Prostate gland (tissue), 2 donors: ENCODE results near the gene RAB5IF. TPM values are rescaled to one million over a fixed set of nuclear protein-coding genes. Genes with fewer than 3 reads are reported as not detected.
A peak's percentile ranks its signal among the peaks of the same experiment; 100 is the strongest.
"Not testable (repeated sequence)": the region's sequence is repeated elsewhere in the genome, so short reads cannot be mapped to it uniquely, and the experiment has no call there.

Experiments used
- DNase-seq: peaks from one replicate; pipeline ENCODE4 v3.0.0-alpha.2; 2019; ENCODE audit warnings: low spot score
- H3K27ac ChIP-seq, 2 donors: fragments of 200-600 bp; sonication (generic); 2 replicates each; pipeline ENCODE4 v1.5.1; 2017 to 2019
- H3K27me3 ChIP-seq: fragments of 200-600 bp; sonication (generic); replicated peaks from 2 replicates; pipeline ENCODE4 v1.5.1; 2019; ENCODE audit not compliant: insufficient read depth
- H3K36me3 ChIP-seq, 2 donors: fragments of 200-600 bp; sonication (generic); 1 replicate in 1 of 2; 2 replicates in 1 of 2; pipeline versions ENCODE4 v1.5.1 to v1.8.1; 2017 to 2019
- H3K4me1 ChIP-seq: fragments of 200-600 bp; sonication (generic); replicated peaks from 2 replicates; pipeline ENCODE4 v1.5.1; 2019
- H3K4me3 ChIP-seq, 2 donors: fragments of 200-600 bp; sonication (generic); 2 replicates each; pipeline ENCODE4 v1.5.1; 2017 to 2019
- H3K9me3 ChIP-seq: fragments of 200-600 bp; sonication (generic); 2 replicates; pipeline ENCODE4 v1.5.1; 2017
- POLR2A ChIP-seq: fragments of 450-650 bp; IDR thresholded peaks from one replicate; pipeline ENCODE4 v1.6.1; 2016; ENCODE audit warnings: antibody characterized with exemption, mild to moderate bottlenecking
- POLR2AphosphoS5 ChIP-seq: sonication (generic); formaldehyde crosslinking; IDR thresholded peaks from one replicate; pipeline ENCODE4 v1.6.1; 2017; ENCODE audit warnings: antibody characterized with exemption
- WGBS: methylation state at CpG from one replicate; pipeline ENCODE4 v1.1.5; 2018; 5-methylcytosine and 5-hydroxymethylcytosine counted together
- intact Hi-C: fragments of 100-400 bp; cut with DNase I; formaldehyde crosslinking; loops from one replicate; pipeline ENCODE4 v1.14.2; 2022
- total RNA-seq, 2 donors: library from RNA; depleted of rRNA; stranded (reverse); fragments of >200 nt; gene quantifications; one replicate each; pipeline ENCODE4 v1.1.0, GENCODE V29; 2016
- TF ChIP-seq, protein P1 (sequence below), 4 experiments: fragments of 200-600 bp in 2 of 4; fragments of 450-650 bp in 2 of 4; sonication (generic) in 2 of 4; IDR thresholded peaks; 1 replicate in 3 of 4; 2 replicates in 1 of 4; pipeline ENCODE4 v1.5.1; 2016 to 2019; ENCODE audit warnings: antibody characterized with exemption in 4 of 4, mild to moderate bottlenecking in 2 of 4, moderate library complexity in 2 of 4

Gene RAB5IF
- total RNA-seq, result 10 to 100 TPM; 72.8 to 92.3 TPM

DNA sequence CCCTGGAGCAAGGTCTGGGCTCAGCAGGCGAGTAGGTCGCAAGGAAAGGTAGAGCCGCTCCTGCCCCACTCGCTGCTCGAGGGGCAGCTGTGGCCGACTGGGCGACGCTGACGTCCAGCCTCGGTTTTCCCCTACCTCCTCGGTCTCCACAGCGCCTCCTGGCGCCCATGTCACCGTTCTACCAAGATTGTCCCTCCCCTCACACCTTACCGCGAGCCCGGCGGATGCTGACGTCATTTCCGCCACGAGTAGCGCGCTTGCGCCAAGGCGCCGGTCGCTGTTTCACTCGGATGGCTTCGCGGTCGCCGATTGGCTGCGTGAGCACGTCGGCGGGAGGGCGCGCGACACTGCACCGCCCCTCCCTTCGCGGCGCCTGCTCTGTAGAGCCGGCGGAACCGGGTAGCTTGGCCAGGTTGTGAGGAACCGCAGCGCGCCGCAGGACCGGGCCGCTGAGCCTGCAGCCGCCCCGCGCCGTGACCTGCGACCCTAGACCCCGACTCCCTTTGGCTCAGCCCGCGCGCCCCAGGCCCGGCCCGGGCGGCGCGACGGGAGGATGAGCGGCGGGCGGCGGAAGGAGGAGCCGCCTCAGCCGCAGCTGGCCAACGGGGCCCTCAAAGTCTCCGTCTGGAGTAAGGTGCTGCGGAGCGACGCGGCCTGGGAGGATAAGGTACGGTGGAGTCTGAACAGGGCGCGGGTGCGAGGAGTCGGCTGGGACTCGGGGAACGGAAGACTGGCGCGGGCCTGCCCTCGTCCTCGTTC is at the start of gene RAB5IF:
Gene RAB5IF (plus strand): TSS at position 381 of the 759 bp plus-strand sequence. CDS start 173 bp downstream, at position 554.
- no peaks in the 10 kb centered on the region for H3K9me3 ChIP-seq
- H3K4me1 ChIP-seq, result peaks cover 6% of the 10 kb centered on the region
- H3K4me3 ChIP-seq, result peak within 1 kb of the TSS; percentile 95 to 96
- WGBS, result under 1% methylated on average over 74 of the region's 90 CpGs
- peak; percentile 97 for DNase-seq
- H3K27me3 ChIP-seq, result no peaks in the 10 kb centered on the region
- TF ChIP-seq, protein P1, sequence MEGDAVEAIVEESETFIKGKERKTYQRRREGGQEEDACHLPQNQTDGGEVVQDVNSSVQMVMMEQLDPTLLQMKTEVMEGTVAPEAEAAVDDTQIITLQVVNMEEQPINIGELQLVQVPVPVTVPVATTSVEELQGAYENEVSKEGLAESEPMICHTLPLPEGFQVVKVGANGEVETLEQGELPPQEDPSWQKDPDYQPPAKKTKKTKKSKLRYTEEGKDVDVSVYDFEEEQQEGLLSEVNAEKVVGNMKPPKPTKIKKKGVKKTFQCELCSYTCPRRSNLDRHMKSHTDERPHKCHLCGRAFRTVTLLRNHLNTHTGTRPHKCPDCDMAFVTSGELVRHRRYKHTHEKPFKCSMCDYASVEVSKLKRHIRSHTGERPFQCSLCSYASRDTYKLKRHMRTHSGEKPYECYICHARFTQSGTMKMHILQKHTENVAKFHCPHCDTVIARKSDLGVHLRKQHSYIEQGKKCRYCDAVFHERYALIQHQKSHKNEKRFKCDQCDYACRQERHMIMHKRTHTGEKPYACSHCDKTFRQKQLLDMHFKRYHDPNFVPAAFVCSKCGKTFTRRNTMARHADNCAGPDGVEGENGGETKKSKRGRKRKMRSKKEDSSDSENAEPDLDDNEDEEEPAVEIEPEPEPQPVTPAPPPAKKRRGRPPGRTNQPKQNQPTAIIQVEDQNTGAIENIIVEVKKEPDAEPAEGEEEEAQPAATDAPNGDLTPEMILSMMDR (IDR thresholded peaks at IDR 0.05), result peak; percentile 78 to 100 (median 97)
- peak; percentile 100 for TF ChIP-seq POLR2AphosphoS5
- TF ChIP-seq POLR2A, result peak; percentile 79
- peaks cover 3 to 12% of the 10 kb centered on the region in 2 donors for H3K36me3 ChIP-seq
- peak within 1 kb of the TSS; percentile 77 to 78 for H3K27ac ChIP-seq
- intact Hi-C loops, result loop anchor here (2.0 to 10.0 kb wide), 3 partner anchors 33 to 141 kb away; partner anchors contain the start of genes NDRG3 and TGIF2

DNA sequence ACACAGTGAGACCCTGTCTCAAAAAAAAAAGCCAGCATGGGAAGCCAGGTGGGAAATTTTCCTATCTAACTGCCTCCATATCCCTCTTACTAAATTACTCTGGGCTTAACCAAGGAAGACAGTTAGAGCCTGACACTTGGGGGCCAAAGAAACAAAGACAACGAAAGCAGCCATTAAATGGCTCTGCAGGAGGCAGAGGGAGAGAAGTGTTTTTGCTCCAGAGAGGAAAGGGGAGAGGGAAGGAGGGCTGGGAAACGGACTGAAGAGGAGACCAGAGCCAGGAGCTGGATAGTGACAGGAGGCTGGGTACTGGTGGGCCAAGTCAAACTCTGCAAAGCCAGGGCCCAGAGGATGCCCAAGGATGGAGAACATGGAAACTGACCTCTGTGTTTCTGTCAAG is 42.9 kb upstream of the RAB5IF start:
- Histone ChIP-seq H3K4me1 (no peaks in the 10 kb centered on the region), H3K27me3 (no peaks in the 10 kb centered on the region), H3K27ac (no peak overlapping the region), H3K9me3 (no peaks in the 10 kb centered on the region), H3K36me3 (no peaks in the 10 kb centered on the region), H3K4me3 (no peak overlapping the region)
- intact Hi-C loops, result no loop called here
- no peak for DNase-seq
- TF ChIP-seq, protein P1 (IDR thresholded peaks at IDR 0.05), result no peak
- TF ChIP-seq POLR2A, result no peak
- TF ChIP-seq POLR2AphosphoS5, result no peak
- 87% methylated on average over 2 of the region's 2 CpGs for WGBS

DNA sequence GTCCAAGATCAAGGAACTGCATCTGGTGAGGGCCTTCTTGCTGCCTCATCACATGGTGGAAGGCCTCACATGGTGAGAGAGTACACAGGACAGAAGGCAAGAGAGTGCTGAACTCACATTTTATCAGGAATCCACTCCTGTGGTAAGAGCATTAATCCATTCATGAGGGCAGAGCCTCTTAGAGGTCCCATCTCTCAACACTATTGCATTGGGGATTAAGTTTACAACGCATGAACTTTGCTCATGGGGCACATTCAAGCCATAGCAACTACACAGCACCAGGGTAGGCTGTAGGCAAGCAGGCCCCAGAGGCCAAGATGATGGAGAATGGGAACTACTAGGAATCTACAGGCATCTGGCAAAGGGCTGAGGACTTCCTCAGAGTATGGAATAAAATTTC is 42.2 kb upstream of the RAB5IF start:
- TF ChIP-seq POLR2A (no peak), POLR2AphosphoS5 (no peak)
- TF ChIP-seq, protein P1 (IDR thresholded peaks at IDR 0.05), result no peak
- Histone ChIP-seq H3K9me3 (no peaks in the 10 kb centered on the region), H3K4me1 (no peaks in the 10 kb centered on the region), H3K27me3 (no peaks in the 10 kb centered on the region), H3K36me3 (no peaks in the 10 kb centered on the region), H3K4me3 (no peak overlapping the region), H3K27ac (no peak overlapping the region)
- intact Hi-C loops, result no loop called here
- WGBS, result 76% methylated on average over 1 of the region's 1 CpG
- no peak for DNase-seq

DNA sequence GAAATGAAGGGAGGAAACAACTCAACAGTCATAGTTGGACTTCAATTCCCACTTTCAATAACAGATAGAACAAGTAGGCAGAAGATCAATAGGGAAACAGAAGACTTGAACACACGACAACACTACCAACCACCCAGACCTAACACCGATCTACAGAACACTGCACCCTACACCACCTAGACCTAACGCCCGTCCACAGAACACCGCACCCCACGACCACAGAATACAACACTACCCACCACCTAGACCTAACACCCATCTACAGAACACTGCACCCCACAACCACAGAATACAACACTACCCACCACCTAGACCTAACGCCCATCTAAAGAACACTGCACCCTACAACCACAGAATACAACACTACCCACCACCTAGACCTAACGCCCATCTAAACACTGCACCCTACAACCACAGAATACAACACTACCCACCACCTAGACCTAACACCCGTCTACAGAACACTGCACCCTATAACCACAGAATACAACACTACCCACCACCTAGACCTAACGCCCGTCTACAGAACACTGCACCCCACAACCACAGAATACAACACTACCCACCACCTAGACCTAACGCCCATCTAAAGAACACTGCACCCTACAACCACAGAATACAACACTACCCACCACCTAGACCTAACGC is 41.4 kb upstream of the RAB5IF start:
- H3K36me3 ChIP-seq, intact Hi-C loops, H3K9me3 ChIP-seq, H3K4me1 ChIP-seq, H3K27ac ChIP-seq, DNase-seq, H3K27me3 ChIP-seq, H3K4me3 ChIP-seq: not testable (repeated sequence)
- WGBS, result 96% methylated on average over 13 of the region's 13 CpGs

DNA sequence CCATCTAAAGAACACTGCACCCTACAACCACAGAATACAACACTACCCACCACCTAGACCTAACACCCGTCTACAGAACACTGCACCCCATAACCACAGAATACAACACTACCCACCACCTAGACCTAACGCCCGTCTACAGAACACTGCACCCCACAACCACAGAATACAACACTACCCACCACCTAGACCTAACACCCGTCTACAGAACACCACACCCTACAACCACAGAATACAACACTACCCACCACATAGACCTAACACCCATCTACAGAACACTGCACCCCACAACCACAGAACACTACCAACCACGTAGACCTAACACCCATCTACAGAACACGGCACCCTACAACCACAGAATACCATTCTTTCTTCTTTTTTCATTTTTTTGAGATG is 40.9 kb upstream of the RAB5IF start:
- H3K4me3 ChIP-seq, H3K27ac ChIP-seq, H3K36me3 ChIP-seq, H3K27me3 ChIP-seq, intact Hi-C loops, H3K9me3 ChIP-seq, DNase-seq, H3K4me1 ChIP-seq: not testable (repeated sequence)
- 94% methylated on average over 6 of the region's 6 CpGs for WGBS
